Measurements from ENCODE around the gene KRT26. TPM values are rescaled to one million over a fixed set of nuclear protein-coding genes. Genes with fewer than 3 reads are reported as not detected.
A peak's percentile ranks its signal among the peaks of the same experiment; 100 is the strongest.

The KRT26 gene
- total and polyA plus RNA-seq, 4 donors, result not detected

GRCh38 chr17:40800381-40800780 lies 28.4 kb upstream of the KRT26 start:
- H3K36me3 ChIP-seq (ENCODE audit: control insufficient read depth in 1 of 2, insufficient read depth in 2 of 2, low read length in 1 of 2), result no peaks in the 10 kb centered on the region
- intact Hi-C loops (cut with DNase I), result loop anchor here (5.0 to 10.0 kb wide), 3 partner anchors 522 to 747 kb away; no protein-coding TSS in a partner anchor
- H3K27ac ChIP-seq (ENCODE audit: low read depth in 1 of 2, low read length in 2 of 2), result no peak overlapping the region
- no peak overlapping the region for H3K4me3 ChIP-seq (ENCODE audit: low read length in 2 of 2)
- whole genome bisulfite sequencing, 2 donors, result 76 to 80% methylated on average over 1 of the region's 1 CpG
- DNase-seq (no peak), ATAC-seq (ENCODE audit: low FRiP score) (no peak)
- H3K4me1 ChIP-seq (ENCODE audit: control insufficient read depth in 1 of 2, insufficient read depth in 2 of 2, low read length in 2 of 2), result no peaks in the 10 kb centered on the region
- H3K27me3 ChIP-seq (ENCODE audit: control insufficient read depth in 1 of 2, insufficient read depth in 2 of 2, low read length in 1 of 2), result no peaks in the 10 kb centered on the region
- H3K9me3 ChIP-seq (ENCODE audit: control insufficient read depth, low read length), result peaks cover 1% of the 10 kb centered on the region

GRCh38 chr17:40799859-40800258 lies 27.9 kb upstream of the KRT26 start, which contains the start of gene KRT28:
KRT28 (minus strand) TSS chr17:40799959; CDS start chr17:40799893, 66 bp downstream.
- Histone ChIP-seq H3K36me3 (ENCODE audit: control insufficient read depth in 1 of 2, insufficient read depth in 2 of 2, low read length in 1 of 2) (no peaks in the 10 kb centered on the region), H3K4me3 (ENCODE audit: low read length in 2 of 2) (no peak within 1 kb of the TSS), H3K27ac (ENCODE audit: low read depth in 1 of 2, low read length in 2 of 2) (no peak within 1 kb of the TSS), H3K9me3 (ENCODE audit: control insufficient read depth, low read length) (no peaks in the 10 kb centered on the region), H3K4me1 (ENCODE audit: control insufficient read depth in 1 of 2, insufficient read depth in 2 of 2, low read length in 2 of 2) (no peaks in the 10 kb centered on the region), H3K27me3 (ENCODE audit: control insufficient read depth in 1 of 2, insufficient read depth in 2 of 2, low read length in 1 of 2) (no peaks in the 10 kb centered on the region)
- no peak for DNase-seq
- no peak for ATAC-seq (ENCODE audit: low FRiP score)
- intact Hi-C loops (cut with DNase I), result loop anchor here (5.0 to 10.0 kb wide), 3 partner anchors 522 to 747 kb away; no protein-coding TSS in a partner anchor
- 69 to 71% methylated on average over 3 of the region's 3 CpGs for WGBS, 2 donors

GRCh38 chr17:40796846-40797245 lies 24.8 kb upstream of the KRT26 start:
- ATAC-seq (ENCODE audit: low FRiP score), result no peak
- no peak overlapping the region for H3K27ac ChIP-seq (ENCODE audit: low read depth in 1 of 2, low read length in 2 of 2)
- H3K4me1 ChIP-seq (ENCODE audit: control insufficient read depth in 1 of 2, insufficient read depth in 2 of 2, low read length in 2 of 2), result no peaks in the 10 kb centered on the region
- H3K27me3 ChIP-seq (ENCODE audit: control insufficient read depth in 1 of 2, insufficient read depth in 2 of 2, low read length in 1 of 2), result no peaks in the 10 kb centered on the region
- H3K9me3 ChIP-seq (ENCODE audit: control insufficient read depth, low read length), result no peaks in the 10 kb centered on the region
- intact Hi-C loops (cut with DNase I), result no loop called here
- no peak for DNase-seq
- no peaks in the 10 kb centered on the region for H3K36me3 ChIP-seq (ENCODE audit: control insufficient read depth in 1 of 2, insufficient read depth in 2 of 2, low read length in 1 of 2)
- no peak overlapping the region for H3K4me3 ChIP-seq (ENCODE audit: low read length in 2 of 2)
- 71 to 72% methylated on average over 27 of the region's 27 CpGs for WGBS, 2 donors

- Histone ChIP-seq H3K36me3 (ENCODE audit: control insufficient read depth in 1 of 2, insufficient read depth in 2 of 2, low read length in 1 of 2) (no peaks in the 10 kb centered on the region), H3K27me3 (ENCODE audit: control insufficient read depth in 1 of 2, insufficient read depth in 2 of 2, low read length in 1 of 2) (no peaks in the 10 kb centered on the region), H3K4me1 (ENCODE audit: control insufficient read depth in 1 of 2, insufficient read depth in 2 of 2, low read length in 2 of 2) (peaks cover 0 to 2% of the 10 kb centered on the region in 2 donors), H3K9me3 (ENCODE audit: control insufficient read depth, low read length) (no peaks in the 10 kb centered on the region), H3K4me3 (ENCODE audit: low read length in 2 of 2) (no peak overlapping the region), H3K27ac (ENCODE audit: low read depth in 1 of 2, low read length in 2 of 2) (no peak overlapping the region)
- intact Hi-C loops (cut with DNase I), result no loop called here
- ATAC-seq (ENCODE audit: low FRiP score) (no peak), DNase-seq (no peak)
- 78 to 81% methylated on average over 10 of the region's 10 CpGs for WGBS, 2 donors
Measured at GRCh38 chr17:40795019-40795667, 23.1 kb upstream of the KRT26 start.

- WGBS, 2 donors, result 86 to 93% methylated on average over 2 of the region's 2 CpGs
- H3K9me3 ChIP-seq (ENCODE audit: control insufficient read depth, low read length), result peaks cover under 1% of the 10 kb centered on the region
- no peaks in the 10 kb centered on the region for H3K27me3 ChIP-seq (ENCODE audit: control insufficient read depth in 1 of 2, insufficient read depth in 2 of 2, low read length in 1 of 2)
- peaks cover 0 to 2% of the 10 kb centered on the region in 2 donors for H3K4me1 ChIP-seq (ENCODE audit: control insufficient read depth in 1 of 2, insufficient read depth in 2 of 2, low read length in 2 of 2)
- intact Hi-C loops (cut with DNase I), result no loop called here
- DNase-seq (no peak), ATAC-seq (ENCODE audit: low FRiP score) (no peak)
- H3K27ac ChIP-seq (ENCODE audit: low read depth in 1 of 2, low read length in 2 of 2), result no peak overlapping the region
- no peaks in the 10 kb centered on the region for H3K36me3 ChIP-seq (ENCODE audit: control insufficient read depth in 1 of 2, insufficient read depth in 2 of 2, low read length in 1 of 2)
- no peak overlapping the region for H3K4me3 ChIP-seq (ENCODE audit: low read length in 2 of 2)
Measured at GRCh38 chr17:40794466-40794865, 22.5 kb upstream of the KRT26 start.

DNA sequence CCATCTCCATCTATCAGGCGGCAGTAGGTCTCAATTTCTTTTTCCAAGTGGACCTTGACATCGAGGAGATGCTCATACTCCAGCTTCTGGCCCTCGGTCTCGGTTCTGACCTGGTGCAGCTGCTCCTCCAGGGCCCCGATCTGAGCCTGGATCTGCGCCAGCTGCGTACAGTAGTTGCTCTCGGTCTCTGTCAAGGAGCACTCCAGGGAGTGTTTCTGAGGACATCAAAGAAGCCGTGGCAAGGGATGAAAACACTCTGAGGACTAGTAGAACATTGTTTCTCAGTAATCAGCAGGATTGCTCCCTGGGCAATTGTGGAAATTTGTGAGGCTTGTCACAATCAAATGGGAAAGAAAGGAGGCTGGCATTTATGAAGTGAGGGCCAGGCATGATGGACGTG lies 21.8 kb upstream of the KRT26 start:
- Histone ChIP-seq H3K36me3 (ENCODE audit: control insufficient read depth in 1 of 2, insufficient read depth in 2 of 2, low read length in 1 of 2) (no peaks in the 10 kb centered on the region), H3K4me1 (ENCODE audit: control insufficient read depth in 1 of 2, insufficient read depth in 2 of 2, low read length in 2 of 2) (peaks cover 0 to 2% of the 10 kb centered on the region in 2 donors), H3K27me3 (ENCODE audit: control insufficient read depth in 1 of 2, insufficient read depth in 2 of 2, low read length in 1 of 2) (no peaks in the 10 kb centered on the region), H3K9me3 (ENCODE audit: control insufficient read depth, low read length) (peaks cover 1% of the 10 kb centered on the region), H3K4me3 (ENCODE audit: low read length in 2 of 2) (no peak overlapping the region), H3K27ac (ENCODE audit: low read depth in 1 of 2, low read length in 2 of 2) (no peak overlapping the region)
- DNase-seq, result no peak
- intact Hi-C loops (cut with DNase I), result no loop called here
- ATAC-seq (ENCODE audit: low FRiP score), result no peak
- 58 to 60% methylated on average over 10 of the region's 10 CpGs for WGBS, 2 donors

DNA sequence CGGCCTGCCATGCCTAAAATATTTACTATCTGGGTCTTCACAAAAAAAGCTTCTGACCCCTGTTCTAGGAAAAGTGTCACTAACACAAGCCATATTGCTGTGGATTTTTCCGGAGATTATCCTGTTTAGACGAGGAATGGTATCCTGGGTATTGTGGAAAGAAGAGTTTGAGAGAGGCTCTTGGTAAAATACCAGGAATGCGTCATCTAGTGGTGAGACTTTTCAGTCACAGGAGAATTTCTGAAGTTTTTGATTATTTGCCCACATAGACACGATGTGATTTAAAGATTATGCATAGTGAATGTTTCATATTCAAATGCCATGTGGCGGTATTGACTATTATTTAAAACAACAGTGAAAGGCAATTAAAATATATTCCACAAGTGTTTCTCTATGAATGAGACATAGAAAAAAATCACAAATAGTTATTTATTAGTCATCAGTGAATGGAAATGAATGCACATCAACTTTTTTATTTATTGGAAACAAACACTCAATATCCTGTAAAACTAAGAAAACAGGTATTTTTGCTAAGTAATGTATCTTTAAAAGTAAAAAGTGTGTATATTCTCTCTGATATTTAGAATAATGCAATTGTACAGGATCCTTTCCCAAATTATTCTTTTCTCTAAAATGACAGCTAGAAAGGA lies 19.9 kb upstream of the KRT26 start:
- whole genome bisulfite sequencing, 2 donors, result 33 to 40% methylated on average over 6 of the region's 6 CpGs
- no peak for DNase-seq
- H3K27ac ChIP-seq (ENCODE audit: low read depth in 1 of 2, low read length in 2 of 2), result no peak overlapping the region
- H3K9me3 ChIP-seq (ENCODE audit: control insufficient read depth, low read length), result peaks cover 1% of the 10 kb centered on the region
- intact Hi-C loops (cut with DNase I), result no loop called here
- H3K4me3 ChIP-seq (ENCODE audit: low read length in 2 of 2), result no peak overlapping the region
- ATAC-seq (ENCODE audit: low FRiP score), result peak; percentile 82
- H3K4me1 ChIP-seq (ENCODE audit: control insufficient read depth in 1 of 2, insufficient read depth in 2 of 2, low read length in 2 of 2), result peaks cover 0 to 2% of the 10 kb centered on the region in 2 donors
- H3K36me3 ChIP-seq (ENCODE audit: control insufficient read depth in 1 of 2, insufficient read depth in 2 of 2, low read length in 1 of 2), result no peaks in the 10 kb centered on the region
- no peaks in the 10 kb centered on the region for H3K27me3 ChIP-seq (ENCODE audit: control insufficient read depth in 1 of 2, insufficient read depth in 2 of 2, low read length in 1 of 2)

GRCh38 chr17:40791111-40791510 lies 19.1 kb upstream of the KRT26 start:
- no peaks in the 10 kb centered on the region for H3K36me3 ChIP-seq (ENCODE audit: control insufficient read depth in 1 of 2, insufficient read depth in 2 of 2, low read length in 1 of 2)
- H3K4me3 ChIP-seq (ENCODE audit: low read length in 2 of 2), result no peak overlapping the region
- H3K27ac ChIP-seq (ENCODE audit: low read depth in 1 of 2, low read length in 2 of 2), result no peak overlapping the region
- H3K27me3 ChIP-seq (ENCODE audit: control insufficient read depth in 1 of 2, insufficient read depth in 2 of 2, low read length in 1 of 2), result no peaks in the 10 kb centered on the region
- intact Hi-C loops (cut with DNase I), result no loop called here
- ATAC-seq (ENCODE audit: low FRiP score) (peak; percentile 48), DNase-seq (no peak)
- 23 to 61% methylated on average over 1 of the region's 1 CpG for WGBS, 2 donors
- peaks cover 1% of the 10 kb centered on the region for H3K9me3 ChIP-seq (ENCODE audit: control insufficient read depth, low read length)
- H3K4me1 ChIP-seq (ENCODE audit: control insufficient read depth in 1 of 2, insufficient read depth in 2 of 2, low read length in 2 of 2), result peaks cover 0 to 2% of the 10 kb centered on the region in 2 donors

DNA sequence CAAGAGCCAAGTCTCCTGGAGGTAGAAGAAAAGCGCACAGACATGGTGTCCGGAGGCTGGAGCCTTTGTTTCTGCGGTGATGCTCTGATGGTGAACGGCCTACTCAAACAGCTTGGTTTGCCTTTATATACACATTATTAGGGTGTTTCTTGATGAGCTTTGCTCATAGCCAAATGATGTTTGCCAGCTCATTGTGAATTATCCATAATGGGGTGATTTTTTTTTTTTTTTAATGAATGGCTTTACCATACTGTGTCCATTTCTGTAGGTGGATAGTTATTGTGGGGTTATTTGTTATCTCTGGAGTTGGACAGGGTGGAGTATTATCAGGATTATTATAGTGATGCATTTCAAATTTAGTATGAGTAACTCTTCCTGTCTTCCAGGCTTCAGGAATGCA lies 10.4 kb upstream of the KRT26 start, which contains the start of gene KRT27:
Gene KRT27, minus strand, starts transcription at position 101 of the 400 bp plus-strand sequence. Its CDS starts 57 bp downstream, at position 44.
- no peak for ATAC-seq (ENCODE audit: low FRiP score)
- Histone ChIP-seq H3K36me3 (ENCODE audit: control insufficient read depth in 1 of 2, insufficient read depth in 2 of 2, low read length in 1 of 2) (no peaks in the 10 kb centered on the region), H3K9me3 (ENCODE audit: control insufficient read depth, low read length) (no peaks in the 10 kb centered on the region), H3K4me3 (ENCODE audit: low read length in 2 of 2) (no peak within 1 kb of the TSS), H3K4me1 (ENCODE audit: control insufficient read depth in 1 of 2, insufficient read depth in 2 of 2, low read length in 2 of 2) (no peaks in the 10 kb centered on the region), H3K27ac (ENCODE audit: low read depth in 1 of 2, low read length in 2 of 2) (no peak within 1 kb of the TSS), H3K27me3 (ENCODE audit: control insufficient read depth in 1 of 2, insufficient read depth in 2 of 2, low read length in 1 of 2) (no peaks in the 10 kb centered on the region)
- intact Hi-C loops (cut with DNase I), result no loop called here
- 94 to 97% methylated on average over 4 of the region's 4 CpGs for WGBS, 2 donors
- DNase-seq, result no peak
